HuH-7.5 (cell line): ENCODE results near the gene MFAP4.

Experiments used
- DNase-seq: peaks from one replicate; pipeline ENCODE4 v3.0.0; 2011; ENCODE audit warnings: low spot score

MFAP4 gene

GRCh38 chr17:19386974-19387920 lies at the start of gene MFAP4:
TSS of gene MFAP4 (minus strand) at chr17:19387190. CDS start at chr17:19387155, 35 bp downstream.
- DNase-seq: no peak

- no peak for DNase-seq
These were observed 46.8 kb upstream of the MFAP4 start for GRCh38 chr17:19433727-19434340.

GRCh38 chr17:19433255-19433654 lies 46.3 kb upstream of the MFAP4 start:
- no peak for DNase-seq

- no peak for DNase-seq
These were observed 44.7 kb upstream of the MFAP4 start for GRCh38 chr17:19431691-19432090.

GRCh38 chr17:19426631-19427030 lies 39.6 kb upstream of the MFAP4 start:
- no peak for DNase-seq

GRCh38 chr17:19424934-19425868 lies 38.2 kb upstream of the MFAP4 start:
- DNase-seq: no peak

- DNase-seq: no peak
These were observed 34.9 kb upstream of the MFAP4 start for GRCh38 chr17:19421926-19422325.

GRCh38 chr17:19421219-19421618 lies 34.2 kb upstream of the MFAP4 start:
- DNase-seq: no peak

GRCh38 chr17:19418251-19418992 lies 31.4 kb upstream of the MFAP4 start:
- no peak for DNase-seq

GRCh38 chr17:19417611-19418010 lies 30.6 kb upstream of the MFAP4 start:
- no peak for DNase-seq

- DNase-seq: no peak
These were observed 29.1 kb upstream of the MFAP4 start for GRCh38 chr17:19415806-19416775.

GRCh38 chr17:19415311-19415710 lies 28.3 kb upstream of the MFAP4 start:
- DNase-seq: no peak

- no peak for DNase-seq
These were observed 27.6 kb upstream of the MFAP4 start for GRCh38 chr17:19414396-19415280.

GRCh38 chr17:19413761-19414160 lies 26.8 kb upstream of the MFAP4 start:
- DNase-seq: no peak

GRCh38 chr17:19412984-19413383 lies 26.0 kb upstream of the MFAP4 start:
- DNase-seq: no peak

- no peak for DNase-seq
These were observed 25.5 kb upstream of the MFAP4 start for GRCh38 chr17:19412510-19412909.

- no peak for DNase-seq
These were observed 24.6 kb upstream of the MFAP4 start for GRCh38 chr17:19411631-19412030.

- DNase-seq: no peak
These were observed 24.1 kb upstream of the MFAP4 start, which contains the start of gene RNF112 for GRCh38 chr17:19410875-19411620. TSS of gene RNF112 (plus strand) at chr17:19411232. CDS start at chr17:19411409, 177 bp downstream.
